Stimulated activated memory B cell treated with anti-CD40 and anti-IgM and Interleukin-4, amounts not matched to agents 10 μg/mL and 1 μg/mL and 100 μg/mL, for 72 hours (primary cell): ENCODE data around the gene SRBD1.

ENCODE experiments used
- ATAC-seq: fragments of 150-1000 bp; cut with Tn5 transposase; 2 replicates; pipeline ENCODE4 v1.10.0; 2021
- H3K27ac Mint-ChIP-seq: one replicate; pipeline ENCODE4 v1.8.0; 2022; ENCODE audit warnings: mild to moderate bottlenecking, mixed read lengths
- H3K27me3 Mint-ChIP-seq: one replicate; pipeline ENCODE4 v1.8.0; 2022; ENCODE audit warnings: mixed read lengths
- H3K36me3 Mint-ChIP-seq: one replicate; pipeline ENCODE4 v1.8.0; 2022; ENCODE audit warnings: mixed read lengths
- H3K4me1 Mint-ChIP-seq: one replicate; pipeline ENCODE4 v1.8.0; 2022; ENCODE audit warnings: mixed read lengths
- H3K4me3 Mint-ChIP-seq: one replicate; pipeline ENCODE4 v1.8.0; 2022; ENCODE audit warnings: mild to moderate bottlenecking, moderate library complexity, mixed read lengths
- H3K9me3 Mint-ChIP-seq: one replicate; pipeline ENCODE4 v1.8.0; 2022; ENCODE audit warnings: mixed read lengths

Gene SRBD1

GRCh38 chr2:45344502-45344901 lies 266.6 kb downstream of the SRBD1 start:
- ATAC-seq = no peak
- H3K9me3 Mint-ChIP-seq = no peaks in the 10 kb centered on the region
- no peak overlapping the region for H3K27ac Mint-ChIP-seq
- H3K36me3 Mint-ChIP-seq = no peaks in the 10 kb centered on the region
- no peaks in the 10 kb centered on the region for H3K4me1 Mint-ChIP-seq
- no peak overlapping the region for H3K4me3 Mint-ChIP-seq
- H3K27me3 Mint-ChIP-seq = peaks cover 30% of the 10 kb centered on the region

- Mint-ChIP-seq H3K27me3 (peaks cover 30% of the 10 kb centered on the region), H3K36me3 (no peaks in the 10 kb centered on the region), H3K9me3 (no peaks in the 10 kb centered on the region), H3K4me1 (no peaks in the 10 kb centered on the region), H3K27ac (no peak overlapping the region), H3K4me3 (no peak overlapping the region)
- ATAC-seq = no peak
These were observed 267.0 kb downstream of the SRBD1 start for GRCh38 chr2:45344071-45344470.

GRCh38 chr2:45343251-45344017 lies 267.6 kb downstream of the SRBD1 start:
- Mint-ChIP-seq H3K27me3 (peaks cover 34% of the 10 kb centered on the region), H3K4me3 (no peak overlapping the region), H3K27ac (no peak overlapping the region), H3K36me3 (no peaks in the 10 kb centered on the region), H3K9me3 (no peaks in the 10 kb centered on the region), H3K4me1 (no peaks in the 10 kb centered on the region)
- no peak for ATAC-seq

- no peak for ATAC-seq
- no peak overlapping the region for H3K4me3 Mint-ChIP-seq
- H3K27me3 Mint-ChIP-seq = peaks cover 33% of the 10 kb centered on the region
These were observed 270.7 kb downstream of the SRBD1 start for GRCh38 chr2:45340318-45340717.

GRCh38 chr2:45339253-45339652 lies 271.8 kb downstream of the SRBD1 start:
- Mint-ChIP-seq H3K4me1 (no peaks in the 10 kb centered on the region), H3K4me3 (no peak overlapping the region), H3K9me3 (no peaks in the 10 kb centered on the region), H3K27me3 (peaks cover 23% of the 10 kb centered on the region), H3K27ac (no peak overlapping the region), H3K36me3 (no peaks in the 10 kb centered on the region)
- no peak for ATAC-seq

More at GRCh38 chr2:45340318-45340717, 270.7 kb downstream of the SRBD1 start:
- Mint-ChIP-seq H3K9me3 (no peaks in the 10 kb centered on the region), H3K27ac (no peak overlapping the region), H3K36me3 (no peaks in the 10 kb centered on the region), H3K4me1 (no peaks in the 10 kb centered on the region)
